Progenitor cell of endocrine pancreas (in vitro differentiated cells): ENCODE data around the gene SUPT20HL2. TPM values are rescaled to one million over a fixed set of nuclear protein-coding genes. Genes with fewer than 3 reads are reported as not detected.

ENCODE experiments used
- DNase-seq: peaks from one replicate; pipeline ENCODE4 v3.0.0; 2021; ENCODE audit warnings: low spot score; ENCODE audit not compliant: unreplicated experiment
- H3K27ac Mint-ChIP-seq: 2 replicates; pipeline ENCODE4 v1.8.0; 2021; ENCODE audit warnings: mild to moderate bottlenecking, moderate library complexity, mixed read lengths
- H3K27me3 Mint-ChIP-seq: 2 replicates; pipeline ENCODE4 v1.8.0; 2021; ENCODE audit warnings: mixed read lengths
- H3K36me3 Mint-ChIP-seq: 2 replicates; pipeline ENCODE4 v1.8.0; 2022; ENCODE audit warnings: mixed read lengths; ENCODE audit not compliant: insufficient read depth
- H3K4me1 Mint-ChIP-seq: 2 replicates; pipeline ENCODE4 v1.8.0; 2021; ENCODE audit warnings: low read depth, mixed read lengths
- H3K4me3 Mint-ChIP-seq: 2 replicates; pipeline ENCODE4 v1.8.0; 2021; ENCODE audit warnings: low read depth, mild to moderate bottlenecking, moderate library complexity, mixed read lengths
- H3K9me3 Mint-ChIP-seq: 2 replicates; pipeline ENCODE4 v1.8.0; 2021; ENCODE audit warnings: low read depth, mixed read lengths
- CTCF ChIP-seq: fragments of 200-600 bp; sonication (generic); IDR thresholded peaks from one replicate; pipeline ENCODE4 v1.5.0; 2021; ENCODE audit warnings: antibody characterized with exemption, mild to moderate bottlenecking; ENCODE audit not compliant: unreplicated experiment
- total RNA-seq: library from RNA; stranded (reverse); gene quantifications from 2 replicates; pipeline ENCODE4 v1.2.1, GENCODE V29; 2021

The SUPT20HL2 gene
- total RNA-seq, 1 donor from 2014 or later: not detected

DNA sequence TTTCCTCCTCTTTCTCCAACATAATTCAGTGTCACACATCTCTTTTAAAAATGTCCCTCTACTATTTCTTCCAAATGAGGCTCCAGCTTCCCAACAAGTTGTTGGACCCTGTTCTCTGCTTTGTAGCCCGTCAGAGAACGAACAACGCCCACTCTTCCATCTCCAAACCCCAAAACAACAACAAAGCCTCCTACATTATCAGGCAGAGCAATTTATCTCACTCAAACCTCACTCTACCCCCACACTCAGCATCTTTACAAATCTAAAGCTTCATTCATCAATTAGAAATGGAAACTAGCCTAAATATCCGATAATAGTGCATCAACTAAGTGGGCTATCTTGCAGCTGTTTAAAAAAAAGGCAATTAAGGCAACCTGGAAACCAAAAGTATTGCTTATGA, 20.5 kb downstream of the SUPT20HL2 start:
- H3K9me3 Mint-ChIP-seq: no peaks in the 10 kb centered on the region
- H3K36me3 Mint-ChIP-seq: no peaks in the 10 kb centered on the region
- DNase-seq: no peak
- peaks cover 11% of the 10 kb centered on the region for H3K4me1 Mint-ChIP-seq
- no peak overlapping the region for H3K4me3 Mint-ChIP-seq
- H3K27ac Mint-ChIP-seq: no peak overlapping the region
- TF ChIP-seq CTCF: no peak
- peaks cover 3% of the 10 kb centered on the region for H3K27me3 Mint-ChIP-seq

- TF ChIP-seq CTCF: no peak
- Mint-ChIP-seq H3K4me1 (peaks cover 5% of the 10 kb centered on the region), H3K4me3 (no peak overlapping the region), H3K9me3 (no peaks in the 10 kb centered on the region), H3K27me3 (peaks cover 3% of the 10 kb centered on the region), H3K36me3 (no peaks in the 10 kb centered on the region), H3K27ac (no peak overlapping the region)
- no peak for DNase-seq
These were observed 21.5 kb downstream of the SUPT20HL2 start for GRCh38 chrX:24292353-24292752.

DNA sequence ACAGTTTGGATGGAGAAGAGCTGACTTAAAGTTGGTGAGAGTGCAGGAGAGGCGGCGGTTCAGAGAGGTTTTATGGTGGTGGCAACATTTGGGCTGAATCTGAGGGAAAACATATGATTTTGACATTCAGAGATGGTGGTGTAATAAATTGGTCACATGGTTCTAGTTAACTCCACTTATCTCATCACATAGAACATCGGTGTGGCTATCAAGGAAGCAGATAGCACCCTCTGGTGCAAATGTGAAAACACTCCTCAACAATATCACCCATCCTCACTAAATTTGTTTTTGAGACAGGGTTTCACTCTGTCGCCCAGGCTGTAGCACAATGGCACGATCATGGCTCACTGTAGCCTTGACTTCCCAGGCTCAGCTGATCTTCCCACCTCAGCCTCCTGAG, 28.8 kb downstream of the SUPT20HL2 start:
- no peak for TF ChIP-seq CTCF
- H3K4me3 Mint-ChIP-seq: no peak overlapping the region

DNA sequence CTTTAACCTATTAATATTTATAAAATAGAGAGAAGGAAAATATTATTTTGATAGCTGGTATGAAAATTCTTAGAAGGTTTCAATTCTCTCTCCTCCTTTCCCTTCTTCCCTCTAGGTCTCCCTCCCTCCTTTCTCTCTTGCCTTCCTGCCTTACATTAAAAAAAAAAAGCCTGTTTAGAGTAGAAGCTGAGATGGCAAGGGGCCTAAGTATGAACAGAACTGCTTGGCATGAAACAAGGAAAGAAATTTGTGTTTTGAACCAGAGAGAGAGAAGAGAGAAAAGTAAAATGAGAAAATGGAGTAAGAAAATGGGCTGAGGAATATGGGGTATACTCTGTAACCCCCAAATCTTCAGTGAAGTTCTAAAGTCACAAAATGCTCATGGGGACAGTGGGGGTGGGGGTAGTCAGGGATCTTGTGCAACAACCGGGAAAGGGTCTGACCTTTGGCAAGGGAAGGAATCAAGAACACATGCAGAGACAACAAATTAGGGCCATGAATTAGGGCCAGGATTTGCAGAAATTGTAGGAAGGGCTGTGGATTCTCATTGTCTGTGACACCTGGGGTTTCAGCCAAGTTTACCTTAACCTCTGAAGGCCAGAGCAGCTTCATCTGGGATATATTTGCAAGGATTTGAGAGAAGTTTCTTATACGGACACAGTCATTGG, 30.6 kb downstream of the SUPT20HL2 start:
- Mint-ChIP-seq H3K27ac (no peak overlapping the region), H3K9me3 (no peaks in the 10 kb centered on the region), H3K4me1 (peaks cover 19% of the 10 kb centered on the region), H3K27me3 (no peaks in the 10 kb centered on the region), H3K4me3 (no peak overlapping the region), H3K36me3 (no peaks in the 10 kb centered on the region)
- no peak for DNase-seq
- TF ChIP-seq CTCF: no peak

More for the DNA sequence above, 28.8 kb downstream of the SUPT20HL2 start:
- Mint-ChIP-seq H3K4me1 (peaks cover 14% of the 10 kb centered on the region), H3K36me3 (no peaks in the 10 kb centered on the region), H3K27me3 (no peaks in the 10 kb centered on the region), H3K27ac (no peak overlapping the region), H3K9me3 (no peaks in the 10 kb centered on the region)
- no peak for DNase-seq

GRCh38 chrX:24282381-24283126, 31.3 kb downstream of the SUPT20HL2 start:
- Mint-ChIP-seq H3K4me3 (no peak overlapping the region), H3K36me3 (no peaks in the 10 kb centered on the region), H3K9me3 (no peaks in the 10 kb centered on the region), H3K27me3 (no peaks in the 10 kb centered on the region), H3K4me1 (peaks cover 19% of the 10 kb centered on the region), H3K27ac (no peak overlapping the region)
- TF ChIP-seq CTCF: no peak
- DNase-seq: no peak
